Body of pancreas (tissue), 4 donors: ENCODE results near the gene SCARF1.

Source experiments
- CTCF ChIP-seq, 7 experiments: fragments of 450-650 bp in 4 of 7; fragments of 200-600 bp in 3 of 7; sonication (generic) in 3 of 7; IDR thresholded peaks; one replicate each; pipeline ENCODE4 v1.5.1; 2016 to 2019; ENCODE audit warnings: antibody characterized with exemption in 7 of 7
- POLR2A ChIP-seq, 3 donors: fragments of 450-650 bp; IDR thresholded peaks; one replicate each; pipeline ENCODE4 v1.6.1; 2016; ENCODE audit warnings: antibody characterized with exemption in 3 of 3, mild to moderate bottlenecking in 2 of 3

DNA sequence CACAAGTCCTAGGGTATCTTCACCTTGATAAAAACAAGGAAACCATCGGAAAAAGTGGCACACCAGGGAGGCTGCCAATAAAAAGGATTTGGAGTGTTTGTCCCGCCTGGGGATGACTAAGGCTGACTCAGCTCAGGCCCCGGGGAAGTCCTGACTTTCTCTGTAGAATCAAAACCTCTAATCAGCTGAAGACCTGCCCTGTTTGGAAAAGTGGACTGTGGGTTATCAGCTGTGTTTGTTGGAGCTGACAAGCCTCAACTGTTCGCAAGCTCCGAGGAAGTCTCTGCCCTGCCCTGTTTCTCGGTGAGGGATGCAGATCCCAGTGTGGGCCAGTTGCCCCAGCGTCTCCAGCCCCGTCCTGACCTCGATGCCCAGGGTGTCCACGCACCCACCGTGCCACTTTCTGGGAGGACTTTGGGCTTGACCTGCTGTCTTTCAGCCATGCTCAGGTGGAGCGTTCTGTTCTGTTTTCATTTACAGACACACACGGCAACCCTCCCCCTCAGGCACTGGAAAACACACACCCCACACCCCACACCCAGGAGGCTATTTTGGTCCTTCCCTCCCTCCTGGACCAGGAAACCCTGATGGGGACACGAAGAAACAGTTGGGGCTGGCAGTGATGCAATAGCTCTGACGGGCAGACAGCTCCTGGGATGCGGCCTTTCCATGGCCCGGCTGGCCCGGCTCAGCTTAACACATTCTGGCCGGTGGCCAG, 55.3 kb downstream of the SCARF1 start:
- no peak for TF ChIP-seq CTCF (IDR thresholded peaks at IDR 0.05)
- no peak for TF ChIP-seq POLR2A (IDR thresholded peaks at IDR 0.05)
